RWPE2 (cell line): ENCODE results near the gene OCIAD1.
"Not testable (repeated sequence)": the region's sequence is repeated elsewhere in the genome, so short reads cannot be mapped to it uniquely, and the experiment has no call there.

ENCODE experiments used
- ATAC-seq: fragments of 200-7000 bp; cut with Tn5 transposase; 3 replicates; pipeline ENCODE4 v1.9.1; 2021; ENCODE audit warnings: low read depth
- DNase-seq: peaks from one replicate; pipeline ENCODE4 v3.0.0-alpha.2; 2020; ENCODE audit warnings: low spot score
- H3K27ac ChIP-seq: fragments of 450-650 bp; 2 replicates; pipeline ENCODE4 v1.5.1; 2017; ENCODE audit warnings: mild to moderate bottlenecking; ENCODE audit not compliant: poor library complexity, severe bottlenecking
- H3K27me3 ChIP-seq: fragments of 250-450 bp; sonication (Bioruptor Pico); 2 replicates; pipeline ENCODE4 v1.5.1; 2021; ENCODE audit warnings: mild to moderate bottlenecking, moderate library complexity; ENCODE audit not compliant: insufficient read depth, poor library complexity, severe bottlenecking
- H3K36me3 ChIP-seq: fragments of 250-450 bp; sonication (Bioruptor Pico); 2 replicates; pipeline ENCODE4 v1.5.1; 2020; ENCODE audit warnings: low read depth, mild to moderate bottlenecking, moderate library complexity
- H3K4me1 ChIP-seq: fragments of 250-450 bp; sonication (Bioruptor Pico); 2 replicates; pipeline ENCODE4 v1.5.1; 2021; ENCODE audit warnings: mild to moderate bottlenecking, moderate library complexity; ENCODE audit not compliant: insufficient read depth, poor library complexity, severe bottlenecking
- H3K4me3 ChIP-seq: fragments of 250-450 bp; sonication (Bioruptor Pico); 2 replicates; pipeline ENCODE4 v1.5.1; 2021; ENCODE audit warnings: mild to moderate bottlenecking, moderate library complexity; ENCODE audit not compliant: severe bottlenecking
- H3K9me3 ChIP-seq: fragments of 250-450 bp; sonication (Bioruptor Pico); 2 replicates; pipeline ENCODE4 v1.5.1; 2021; ENCODE audit warnings: mild to moderate bottlenecking, moderate library complexity; ENCODE audit not compliant: severe bottlenecking
- TF ChIP-seq, protein P1 (sequence below): fragments of 450-650 bp; IDR thresholded peaks from one replicate; pipeline ENCODE4 v1.5.1; 2017; ENCODE audit warnings: mild to moderate bottlenecking, moderate library complexity; ENCODE audit not compliant: poor library complexity, severe bottlenecking

The OCIAD1 gene

DNA sequence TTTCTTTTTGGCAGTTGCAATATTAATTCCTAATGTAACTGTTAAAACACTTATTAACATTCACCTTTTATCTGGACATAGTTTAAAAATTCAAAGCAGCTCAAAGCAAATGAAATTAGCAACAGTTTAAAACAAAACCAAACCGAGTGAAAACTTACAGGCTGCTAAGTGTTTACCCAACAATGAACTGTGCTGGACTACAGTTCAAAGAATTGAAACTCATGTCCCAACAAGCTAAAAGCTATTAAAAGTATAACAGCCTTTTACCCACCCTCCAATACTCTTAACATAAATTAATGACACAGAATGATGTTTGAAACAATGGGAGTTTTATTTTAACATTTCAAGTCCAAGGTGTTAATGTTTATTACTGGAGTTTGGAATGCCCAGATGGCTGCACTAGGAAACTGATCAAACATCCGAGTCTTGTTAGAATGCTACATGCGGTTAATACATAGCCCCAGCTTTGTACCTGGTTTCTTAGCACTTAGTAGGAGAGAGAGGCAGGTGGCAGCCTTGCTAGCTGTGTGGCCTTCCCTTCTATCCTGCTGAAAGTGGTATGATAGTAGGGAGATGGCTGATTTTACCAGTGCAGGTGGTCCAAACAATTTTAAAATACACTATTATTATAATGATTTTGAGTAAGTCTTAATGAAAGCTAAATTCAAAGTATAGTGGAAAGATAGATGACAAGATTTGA is 29.7 kb upstream of the OCIAD1 start:
- TF ChIP-seq, protein P1, sequence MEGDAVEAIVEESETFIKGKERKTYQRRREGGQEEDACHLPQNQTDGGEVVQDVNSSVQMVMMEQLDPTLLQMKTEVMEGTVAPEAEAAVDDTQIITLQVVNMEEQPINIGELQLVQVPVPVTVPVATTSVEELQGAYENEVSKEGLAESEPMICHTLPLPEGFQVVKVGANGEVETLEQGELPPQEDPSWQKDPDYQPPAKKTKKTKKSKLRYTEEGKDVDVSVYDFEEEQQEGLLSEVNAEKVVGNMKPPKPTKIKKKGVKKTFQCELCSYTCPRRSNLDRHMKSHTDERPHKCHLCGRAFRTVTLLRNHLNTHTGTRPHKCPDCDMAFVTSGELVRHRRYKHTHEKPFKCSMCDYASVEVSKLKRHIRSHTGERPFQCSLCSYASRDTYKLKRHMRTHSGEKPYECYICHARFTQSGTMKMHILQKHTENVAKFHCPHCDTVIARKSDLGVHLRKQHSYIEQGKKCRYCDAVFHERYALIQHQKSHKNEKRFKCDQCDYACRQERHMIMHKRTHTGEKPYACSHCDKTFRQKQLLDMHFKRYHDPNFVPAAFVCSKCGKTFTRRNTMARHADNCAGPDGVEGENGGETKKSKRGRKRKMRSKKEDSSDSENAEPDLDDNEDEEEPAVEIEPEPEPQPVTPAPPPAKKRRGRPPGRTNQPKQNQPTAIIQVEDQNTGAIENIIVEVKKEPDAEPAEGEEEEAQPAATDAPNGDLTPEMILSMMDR: no peak
- DNase-seq (no peak), ATAC-seq (peak; percentile 56; the same call in 1 of the 3 replicates)
- Histone ChIP-seq H3K9me3 (no peaks in the 10 kb centered on the region), H3K27ac (peak overlapping the region; percentile 34), H3K36me3 (no peaks in the 10 kb centered on the region), H3K4me1 (peaks cover 16% of the 10 kb centered on the region), H3K4me3 (no peak overlapping the region), H3K27me3 (no peaks in the 10 kb centered on the region)

- peaks cover 16% of the 10 kb centered on the region for H3K4me1 ChIP-seq
- DNase-seq: no peak
- no peak overlapping the region for H3K4me3 ChIP-seq
- no peaks in the 10 kb centered on the region for H3K36me3 ChIP-seq
- no peaks in the 10 kb centered on the region for H3K9me3 ChIP-seq
- TF ChIP-seq, protein P1: no peak
- H3K27ac ChIP-seq: no peak overlapping the region
- no peaks in the 10 kb centered on the region for H3K27me3 ChIP-seq
- ATAC-seq: no peak
Observed at GRCh38 chr4:48804584-48805301, 26.1 kb upstream of the OCIAD1 start.

GRCh38 chr4:48812866-48813265 is 18.0 kb upstream of the OCIAD1 start:
- TF ChIP-seq, protein P1: no peak
- Histone ChIP-seq H3K27ac (no peak overlapping the region), H3K9me3 (no peaks in the 10 kb centered on the region), H3K27me3 (no peaks in the 10 kb centered on the region), H3K36me3 (no peaks in the 10 kb centered on the region), H3K4me3 (no peak overlapping the region), H3K4me1 (no peaks in the 10 kb centered on the region)
- no peak for DNase-seq
- no peak for ATAC-seq

DNA sequence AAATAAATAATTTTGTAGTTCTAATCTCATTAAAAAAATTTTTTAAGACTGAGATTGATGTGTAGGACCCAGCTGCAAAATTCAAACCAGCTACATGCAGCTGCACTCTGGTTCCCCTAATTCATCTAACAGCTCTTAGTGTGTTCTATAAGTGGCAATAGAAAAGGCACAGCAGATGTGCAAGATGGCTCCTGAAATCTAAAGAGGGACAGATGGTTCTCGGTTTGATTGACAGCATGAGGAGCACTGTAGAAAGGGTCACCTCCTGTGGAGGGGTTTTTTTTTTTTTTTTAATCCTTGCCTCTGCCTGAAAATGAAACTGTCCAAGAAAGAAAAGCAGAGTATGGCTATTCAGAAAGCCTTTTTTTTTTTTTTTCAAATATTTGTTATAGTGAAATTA is 16.9 kb upstream of the OCIAD1 start:
- TF ChIP-seq, protein P1: no peak
- DNase-seq (no peak), ATAC-seq (no peak)

GRCh38 chr4:48815483-48815882 is 15.4 kb upstream of the OCIAD1 start:
- Histone ChIP-seq H3K27ac (no peak overlapping the region), H3K4me3 (no peak overlapping the region), H3K36me3 (no peaks in the 10 kb centered on the region), H3K4me1 (no peaks in the 10 kb centered on the region), H3K9me3 (no peaks in the 10 kb centered on the region), H3K27me3 (no peaks in the 10 kb centered on the region)
- ATAC-seq (no peak), DNase-seq (no peak)
- TF ChIP-seq, protein P1: no peak

More for the DNA sequence above, 16.9 kb upstream of the OCIAD1 start:
- no peaks in the 10 kb centered on the region for H3K4me1 ChIP-seq
- no peaks in the 10 kb centered on the region for H3K36me3 ChIP-seq
- H3K27me3 ChIP-seq: no peaks in the 10 kb centered on the region
- no peak overlapping the region for H3K4me3 ChIP-seq
- H3K27ac ChIP-seq: no peak overlapping the region
- no peaks in the 10 kb centered on the region for H3K9me3 ChIP-seq

DNA sequence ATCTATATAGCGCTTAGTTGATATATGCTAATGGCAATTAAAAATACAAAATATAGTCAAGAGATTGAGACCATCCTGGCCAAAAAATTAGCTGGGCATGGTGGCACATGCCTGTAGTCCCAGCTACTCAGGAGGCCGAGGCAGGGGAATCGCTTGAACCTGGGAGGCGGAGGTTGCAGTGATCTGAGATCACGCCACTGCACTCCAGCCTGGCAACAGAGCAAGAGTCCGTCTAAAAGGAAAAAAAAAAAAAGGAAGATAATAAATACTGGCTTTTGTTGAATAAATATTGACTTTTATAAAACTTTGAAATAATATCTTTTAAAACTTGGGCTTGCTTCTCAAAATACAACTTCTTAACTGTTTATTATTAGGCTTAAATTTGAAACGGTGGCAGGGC is 14.6 kb upstream of the OCIAD1 start:
- ATAC-seq, DNase-seq, H3K4me3 ChIP-seq, H3K4me1 ChIP-seq, H3K36me3 ChIP-seq, H3K9me3 ChIP-seq, H3K27ac ChIP-seq, H3K27me3 ChIP-seq: not testable (repeated sequence)
